IMR-90 (cell line): Measurements from ENCODE around the gene GABBR2. TPM values are rescaled to one million over a fixed set of nuclear protein-coding genes. Genes with fewer than 3 reads are reported as not detected.

ENCODE experiments used
- ATAC-seq: fragments of 200-7000 bp; cut with Tn5 transposase; 2 replicates; pipeline ENCODE4 v1.9.1; 2020; ENCODE audit warnings: low read depth, mild to moderate bottlenecking, moderate library complexity
- BruUV-seq: library from RNA; stranded (reverse); fragments of 400-500 nt; replicated peaks from 2 replicates; lab custom pipeline; 2021; lab: Mats Ljungman, UMichigan
- CTCF ChIA-PET: fragments of 300-600 bp; formaldehyde crosslinking; extraction: SDS; loops from one replicate; lab custom pipeline; 2021; ENCODE audit warnings: antibody characterized with exemption; lab: Yijun Ruan, JAX
- POLR2A ChIA-PET: fragments of 300-600 bp; sonication (Branson Sonifier 250); formaldehyde crosslinking; loops from one replicate; lab custom pipeline; 2022; ENCODE audit warnings: antibody characterized with exemption; ENCODE audit not compliant: unreplicated experiment; lab: Charles Lee
- DNase-seq: peaks from one replicate; pipeline ENCODE4 v3.0.0; 2013
- H2AFZ ChIP-seq: replicated peaks from 2 replicates; pipeline ENCODE3; 2013; ENCODE audit warnings: low read length, mild to moderate bottlenecking; ENCODE audit not compliant: poor library complexity
- H2AK5ac ChIP-seq: 2 replicates; pipeline ENCODE4 v1.6.1; 2013; ENCODE audit warnings: low read depth, low read length, inconsistent platforms
- H2AK9ac ChIP-seq: replicated peaks from 2 replicates; pipeline ENCODE3; 2013; ENCODE audit warnings: mild to moderate bottlenecking, low read depth, low read length, moderate library complexity; ENCODE audit not compliant: poor library complexity
- H2BK120ac ChIP-seq: 2 replicates; pipeline ENCODE4 v1.6.1; 2013; ENCODE audit warnings: low read depth, low read length, inconsistent platforms
- H2BK15ac ChIP-seq: 3 replicates; pipeline ENCODE4 v1.6.1; 2013; ENCODE audit warnings: low read depth, low read length, inconsistent platforms
- H2BK20ac ChIP-seq: 2 replicates; pipeline ENCODE4 v1.6.1; 2013; ENCODE audit warnings: low read depth, mild to moderate bottlenecking, inconsistent platforms, low read length, moderate library complexity
- H2BK5ac ChIP-seq: 2 replicates; pipeline ENCODE4 v1.6.1; 2013; ENCODE audit warnings: mild to moderate bottlenecking, low read depth, low read length, inconsistent platforms; ENCODE audit not compliant: poor library complexity, severe bottlenecking
- H3K14ac ChIP-seq: replicated peaks from 2 replicates; pipeline ENCODE4 v1.6.1; 2013; ENCODE audit warnings: low read depth, low read length, inconsistent platforms
- H3K18ac ChIP-seq: 2 replicates; pipeline ENCODE4 v1.6.1; 2013; ENCODE audit warnings: low read depth, low read length, control low read depth
- H3K23ac ChIP-seq: 2 replicates; pipeline ENCODE4 v1.6.1; 2013; ENCODE audit warnings: low read depth, low read length, inconsistent platforms
- H3K27ac ChIP-seq: 2 replicates; pipeline ENCODE4 v1.5.1; 2013; ENCODE audit warnings: mild to moderate bottlenecking, control low read depth, low read length; ENCODE audit not compliant: insufficient read depth
- H3K27me3 ChIP-seq: 2 replicates; pipeline ENCODE4 v1.6.1; 2013; ENCODE audit warnings: low read length; ENCODE audit not compliant: control insufficient read depth, insufficient read depth
- H3K36me3 ChIP-seq: 2 replicates; pipeline ENCODE4 v1.6.1; 2013; ENCODE audit warnings: low read length, mixed read lengths; ENCODE audit not compliant: control insufficient read depth, insufficient read depth
- H3K4ac ChIP-seq: 2 replicates; pipeline ENCODE4 v1.6.1; 2013; ENCODE audit warnings: low read depth, low read length, inconsistent platforms
- H3K4me1 ChIP-seq: 2 replicates; pipeline ENCODE4 v1.6.1; 2013; ENCODE audit warnings: low read length, mixed read lengths; ENCODE audit not compliant: control insufficient read depth, insufficient read depth
- H3K4me2 ChIP-seq: 2 replicates; pipeline ENCODE4 v1.6.1; 2013; ENCODE audit warnings: low read depth, mild to moderate bottlenecking, control low read depth, low read length, moderate library complexity
- H3K4me3 ChIP-seq: 2 replicates; pipeline ENCODE4 v1.5.1; 2013; ENCODE audit warnings: low read depth, mild to moderate bottlenecking, control low read depth, low read length, moderate library complexity; ENCODE audit not compliant: insufficient read depth
- H3K56ac ChIP-seq: 2 replicates; pipeline ENCODE4 v1.6.1; 2013; ENCODE audit warnings: low read length, inconsistent platforms; ENCODE audit not compliant: insufficient read depth; ENCODE audit errors: extremely low read depth
- H3K79me1 ChIP-seq, 2 experiments: 2 replicates each; pipeline ENCODE4 v1.6.1; 2013; ENCODE audit warnings: low read length in 2 of 2, inconsistent platforms in 1 of 2, low read depth in 1 of 2
- H3K9ac ChIP-seq: 2 replicates; pipeline ENCODE4 v1.6.1; 2013; ENCODE audit warnings: low read depth, low read length, control low read depth
- H3K9me1 ChIP-seq: 2 replicates; pipeline ENCODE4 v1.6.1; 2013; ENCODE audit warnings: low read length, inconsistent platforms; ENCODE audit not compliant: insufficient read depth
- H3K9me3 ChIP-seq: 2 replicates; pipeline ENCODE4 v1.6.1; 2013; ENCODE audit warnings: low read length; ENCODE audit not compliant: control insufficient read depth, insufficient read depth
- H4K20me1 ChIP-seq: 2 replicates; pipeline ENCODE4 v1.6.1; 2013; ENCODE audit warnings: low read length, inconsistent platforms; ENCODE audit not compliant: insufficient read depth
- H4K5ac ChIP-seq: 2 replicates; pipeline ENCODE4 v1.6.1; 2013; ENCODE audit warnings: mild to moderate bottlenecking, low read depth, low read length, control low read depth
- H4K8ac ChIP-seq, 2 experiments: 2 replicates each; pipeline ENCODE4 v1.6.1; 2013; ENCODE audit warnings: low read depth in 2 of 2, low read length in 2 of 2, control low read depth in 1 of 2, inconsistent platforms in 1 of 2
- H4K91ac ChIP-seq: 2 replicates; pipeline ENCODE4 v1.6.1; 2013; ENCODE audit warnings: low read depth, low read length, inconsistent platforms; ENCODE audit not compliant: insufficient read depth
- CEBPB ChIP-seq: IDR thresholded peaks from 2 replicates; pipeline ENCODE4 v1.6.1; 2012; ENCODE audit warnings: low read depth, low read length, improper control_type of control experiment
- CTCF ChIP-seq: conservative IDR thresholded peaks from 2 replicates; pipeline ENCODE4 v1.5.1; 2012; ENCODE audit warnings: mild to moderate bottlenecking, low read depth, low read length, improper control_type of control experiment
- FOS ChIP-seq: fragments of 150-350 bp; IDR thresholded peaks from 2 replicates; pipeline ENCODE4 v1.6.1; 2016; ENCODE audit warnings: low read depth, low read length
- MAFK ChIP-seq: IDR thresholded peaks from 2 replicates; pipeline ENCODE4 v1.6.1; 2012; ENCODE audit warnings: low read depth, low read length, improper control_type of control experiment
- MXI1 ChIP-seq: IDR thresholded peaks from 2 replicates; pipeline ENCODE4 v1.6.1; 2012; ENCODE audit warnings: low read depth, mild to moderate bottlenecking, low read length, moderate library complexity, borderline replicate concordance
- POLR2A ChIP-seq: IDR thresholded peaks from 2 replicates; pipeline ENCODE4 v1.6.1; 2012; ENCODE audit warnings: mild to moderate bottlenecking, low read depth, low read length
- RAD21 ChIP-seq: IDR thresholded peaks from 2 replicates; pipeline ENCODE4 v1.6.1; 2012; ENCODE audit warnings: low read length, improper control_type of control experiment
- WGBS, 2 experiments: methylation state at CpG; one replicate each; pipeline versions ENCODE4 v1.1.5 to v1.1.7; 2013; ENCODE audit warnings: missing lambda C conversion rate in 2 of 2; ENCODE audit not compliant: insufficient read length in 1 of 2; ENCODE audit errors: extremely low coverage in 2 of 2; 5-methylcytosine and 5-hydroxymethylcytosine counted together
- dilution Hi-C: fragments of 300-500 bp; cut with HindIII; formaldehyde crosslinking; loops from one replicate; pipeline ENCODE4 v1.14.3; 2018; ENCODE audit warnings: low sequenced_read_pairs; ENCODE audit not compliant: unreplicated experiment
- in situ Hi-C: fragments of 300-500 bp; cut with MboI; formaldehyde crosslinking; loops from 3 replicates; pipeline ENCODE4 v1.14.3; 2019; ENCODE audit warnings: low sequenced_read_pairs, inconsistent platforms, mixed read lengths
- intact Hi-C: fragments of 100-400 bp; cut with micrococcal nuclease; formaldehyde crosslinking; loops from 2 replicates; pipeline ENCODE4 v1.10.0; 2022
- polyA plus RNA-seq, 3 experiments: library from polyadenylated mRNA; depleted of rRNA; stranded (reverse); fragments of >200 nt; gene quantifications; 2 replicates each; pipeline ENCODE4 v1.2.3, GENCODE V29; 2012; ENCODE audit warnings: low replicate concordance in 1 of 3
- total RNA-seq: library from RNA; depleted of rRNA; stranded (reverse); fragments of >200 nt; gene quantifications from 2 replicates; pipeline ENCODE4 v1.2.3, GENCODE V29; 2012
- TF ChIP-seq, protein P1 (sequence below): fragments of 150-350 bp; IDR thresholded peaks from 2 replicates; pipeline ENCODE4 v1.6.1; 2016; ENCODE audit warnings: low read depth, mild to moderate bottlenecking, low read length, moderate library complexity, borderline replicate concordance
- TF ChIP-seq, protein P2 (sequence below): fragments of 150-350 bp; IDR thresholded peaks from 2 replicates; pipeline ENCODE4 v1.6.1; 2017; ENCODE audit warnings: mild to moderate bottlenecking, antibody characterized with exemption, low read length, low read depth

GABBR2 gene
- total and polyA plus RNA-seq, 2 of the 4 experiments (the other 2 are of a cell fraction): 14.2 to 20.3 TPM

GRCh38 chr9:98451576-98451975 is 257.2 kb downstream of the GABBR2 start:
- no peak overlapping the region for H2AK5ac ChIP-seq
- H4K91ac ChIP-seq: no peak overlapping the region
- H2BK5ac ChIP-seq: no peak overlapping the region
- no peak overlapping the region for H3K18ac ChIP-seq
- H3K27me3 ChIP-seq: no peaks in the 10 kb centered on the region; the same call in 1 of the 2 replicates
- no peak overlapping the region for H2BK15ac ChIP-seq
- dilution Hi-C loops (no loop called here), intact Hi-C loops (no loop called here), in situ Hi-C loops (no loop called here)
- WGBS, 2 experiments: no CpG with 5 or more reads among the region's 1 CpG
- H3K36me3 ChIP-seq: no peaks in the 10 kb centered on the region; the same call in 1 of the 2 replicates
- H3K4ac ChIP-seq: no peak overlapping the region
- H3K4me1 ChIP-seq: peaks cover 5% of the 10 kb centered on the region
- no peak overlapping the region for H3K27ac ChIP-seq
- no peak overlapping the region for H3K4me3 ChIP-seq
- BruUV-seq: no TSS peak
- H3K14ac ChIP-seq: no peak overlapping the region
- H3K79me1 ChIP-seq: no peaks in the 10 kb centered on the region; a peak in 1 of 4 replicates
- H2BK20ac ChIP-seq: no peak overlapping the region
- no peak for DNase-seq
- no peak overlapping the region for H2AFZ ChIP-seq
- H3K56ac ChIP-seq: no peak overlapping the region
- POLR2A ChIA-PET: no interaction called here
- H3K23ac ChIP-seq: no peak overlapping the region
- no peak overlapping the region for H2AK9ac ChIP-seq
- no peak overlapping the region for H4K5ac ChIP-seq
- H4K8ac ChIP-seq: no peak overlapping the region
- no peak overlapping the region for H3K4me2 ChIP-seq
- TF ChIP-seq MXI1 (no peak), RAD21 (no peak), POLR2A (no peak), MAFK (no peak), FOS (no peak), CEBPB (no peak), CTCF (no peak)
- TF ChIP-seq, protein P1, sequence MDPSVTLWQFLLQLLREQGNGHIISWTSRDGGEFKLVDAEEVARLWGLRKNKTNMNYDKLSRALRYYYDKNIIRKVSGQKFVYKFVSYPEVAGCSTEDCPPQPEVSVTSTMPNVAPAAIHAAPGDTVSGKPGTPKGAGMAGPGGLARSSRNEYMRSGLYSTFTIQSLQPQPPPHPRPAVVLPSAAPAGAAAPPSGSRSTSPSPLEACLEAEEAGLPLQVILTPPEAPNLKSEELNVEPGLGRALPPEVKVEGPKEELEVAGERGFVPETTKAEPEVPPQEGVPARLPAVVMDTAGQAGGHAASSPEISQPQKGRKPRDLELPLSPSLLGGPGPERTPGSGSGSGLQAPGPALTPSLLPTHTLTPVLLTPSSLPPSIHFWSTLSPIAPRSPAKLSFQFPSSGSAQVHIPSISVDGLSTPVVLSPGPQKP: no peak
- TF ChIP-seq, protein P2, sequence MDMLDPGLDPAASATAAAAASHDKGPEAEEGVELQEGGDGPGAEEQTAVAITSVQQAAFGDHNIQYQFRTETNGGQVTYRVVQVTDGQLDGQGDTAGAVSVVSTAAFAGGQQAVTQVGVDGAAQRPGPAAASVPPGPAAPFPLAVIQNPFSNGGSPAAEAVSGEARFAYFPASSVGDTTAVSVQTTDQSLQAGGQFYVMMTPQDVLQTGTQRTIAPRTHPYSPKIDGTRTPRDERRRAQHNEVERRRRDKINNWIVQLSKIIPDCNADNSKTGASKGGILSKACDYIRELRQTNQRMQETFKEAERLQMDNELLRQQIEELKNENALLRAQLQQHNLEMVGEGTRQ: no peak
- no peaks in the 10 kb centered on the region for H4K20me1 ChIP-seq
- H3K9ac ChIP-seq: no peak overlapping the region
- no peak for ATAC-seq
- H2BK120ac ChIP-seq: no peak overlapping the region
- H3K9me3 ChIP-seq: 0 out of 2 replicates have a peak, but pooled peaks cover 3% of the 10 kb centered on the region
- H3K9me1 ChIP-seq: no peaks in the 10 kb centered on the region; the same call in 1 of the 2 replicates
- CTCF ChIA-PET: no interaction called here
